K562 (cell line): Measurements from ENCODE around the gene TRNT1. TPM values are rescaled to one million over a fixed set of nuclear protein-coding genes. Genes with fewer than 3 reads are reported as not detected.

Source experiments
- ATAC-seq: fragments of 200-7000 bp; cut with Tn5 transposase; 3 replicates; pipeline ENCODE4 v1.9.1; 2020; ENCODE audit warnings: moderate library complexity
- BruUV-seq: library from RNA; stranded (reverse); fragments of 400-500 nt; replicated peaks from 2 replicates; lab custom pipeline; 2021; lab: Mats Ljungman, UMichigan
- CTCF ChIA-PET: fragments of 300-600 bp; formaldehyde crosslinking; extraction: SDS; loops from one replicate; lab custom pipeline; 2021; ENCODE audit warnings: low intra/inter-chr PET ratio; lab: Yijun Ruan, JAX
- POLR2A ChIA-PET: fragments of 300-600, 350-650 bp; sonication (Branson Sonifier 250); formaldehyde crosslinking; extraction: SDS; loops from one replicate; lab custom pipeline; 2021; ENCODE audit warnings: antibody characterized with exemption, inconsistent platforms; lab: Yijun Ruan, JAX
- DNase-seq, 4 experiments: peaks; one replicate each; pipeline versions ENCODE4 v3.0.0 to v3.0.0-alpha.2; 2011 to 2018; ENCODE audit warnings: low spot score in 3 of 4, mixed read lengths in 3 of 4; ENCODE audit errors: extremely low read depth in 1 of 4
- FAIRE-seq: peaks from 2 replicates; lab custom pipeline; 2011; peaks lifted over from hg19 to GRCh38; lab: Jason Lieb, UNC
- H2AFZ ChIP-seq: 2 replicates; pipeline ENCODE4 v1.6.0; 2011; ENCODE audit warnings: low read depth, low read length, control low read depth, inconsistent platforms
- H3K27ac ChIP-seq: fragments of 200-600 bp; 3 replicates; pipeline ENCODE4 v1.8.0; 2011; ENCODE audit warnings: low read depth, mild to moderate bottlenecking, control low read depth, inconsistent platforms, low read length, moderate library complexity, mixed read lengths; ENCODE audit errors: extremely low read depth
- H3K27me3 ChIP-seq, 2 experiments: fragments of 300-600 bp in 1 of 2; 2 replicates in 1 of 2; 3 replicates in 1 of 2; pipeline versions ENCODE4 v1.6.0 to v1.8.0; 2011; ENCODE audit warnings: inconsistent platforms in 2 of 2, low read length in 2 of 2, mild to moderate bottlenecking in 1 of 2, mixed read lengths in 1 of 2, moderate library complexity in 1 of 2; ENCODE audit not compliant: control insufficient read depth in 2 of 2, insufficient read depth in 2 of 2
- H3K36me3 ChIP-seq: fragments of 300-600 bp; 3 replicates; pipeline ENCODE4 v1.8.0; 2011; ENCODE audit warnings: mild to moderate bottlenecking, low read length, inconsistent platforms; ENCODE audit not compliant: control insufficient read depth, insufficient read depth
- H3K4me1 ChIP-seq, 2 experiments: fragments of 200-600 bp in 1 of 2; replicated peaks in 1 of 2; 2 replicates in 1 of 2; 3 replicates in 1 of 2; pipeline versions ENCODE4 v1.5.1 to v1.8.0; 2011; ENCODE audit warnings: inconsistent platforms in 2 of 2, low read length in 2 of 2, mild to moderate bottlenecking in 1 of 2, mixed read lengths in 1 of 2, moderate library complexity in 1 of 2; ENCODE audit not compliant: control insufficient read depth in 2 of 2, insufficient read depth in 2 of 2
- H3K4me2 ChIP-seq: 2 replicates; pipeline ENCODE4 v1.6.1; 2011; ENCODE audit warnings: low read length, control low read depth, inconsistent platforms, mixed read lengths; ENCODE audit not compliant: insufficient read depth
- H3K4me3 ChIP-seq: fragments of 200-600 bp; sonication (generic), shearing (Covaris generic); 2 replicates; pipeline ENCODE4 v1.5.1; 2016; ENCODE audit warnings: control low read depth, inconsistent platforms
- H3K79me2 ChIP-seq: fragments of 200-600 bp; 3 replicates; pipeline ENCODE4 v1.8.0; 2011; ENCODE audit warnings: low read length, inconsistent platforms; ENCODE audit not compliant: control insufficient read depth, insufficient read depth
- H3K9ac ChIP-seq, 2 experiments: 2 replicates each; pipeline versions ENCODE4 v1.6.0 to v1.6.1; 2011; ENCODE audit warnings: low read depth in 2 of 2, low read length in 2 of 2, control low read depth in 1 of 2, inconsistent platforms in 1 of 2, mild to moderate bottlenecking in 1 of 2, mixed read lengths in 1 of 2; ENCODE audit not compliant: insufficient read depth in 1 of 2
- H3K9me1 ChIP-seq: one replicate; pipeline ENCODE4 v1.6.0; 2011; ENCODE audit warnings: inconsistent platforms, mild to moderate bottlenecking, low read length, moderate library complexity; ENCODE audit not compliant: control insufficient read depth, insufficient read depth
- H3K9me3 ChIP-seq: replicated peaks from 2 replicates; pipeline ENCODE4 v1.5.1; 2011; ENCODE audit warnings: low read depth, low read length, inconsistent platforms; ENCODE audit not compliant: control insufficient read depth, insufficient read depth
- H4K20me1 ChIP-seq: replicated peaks from 2 replicates; pipeline ENCODE4 v1.6.1; 2011; ENCODE audit warnings: low read length, inconsistent platforms, mixed read lengths; ENCODE audit not compliant: control insufficient read depth, insufficient read depth
- BCL6 ChIP-seq: fragments of 250-450 bp; sonication (Bioruptor Pico); IDR thresholded peaks from 2 replicates; pipeline ENCODE4 v1.4.0; 2020
- POLR2A ChIP-seq: fragments of 450-650 bp; conservative IDR thresholded peaks from 2 replicates; pipeline ENCODE4 v1.6.1; 2016
- POLR2AphosphoS2 ChIP-seq: IDR thresholded peaks from 2 replicates; pipeline ENCODE4 v1.6.1; 2012; ENCODE audit warnings: low read length, improper control_type of control experiment
- POLR2AphosphoS5 ChIP-seq: IDR thresholded peaks from 2 replicates; pipeline ENCODE4 v1.6.1; 2011; ENCODE audit warnings: mild to moderate bottlenecking, low read depth, low read length, moderate library complexity; ENCODE audit not compliant: control insufficient read depth, insufficient read depth
- WHSC1 ChIP-seq: IDR thresholded peaks from one replicate; pipeline ENCODE4 v1.6.1; 2012; ENCODE audit warnings: low read length, control low read depth, inconsistent platforms
- ZBTB26 ChIP-seq: fragments of 450-650 bp; formaldehyde crosslinking; IDR thresholded peaks from 2 replicates; pipeline ENCODE4 v1.4.0; 2022; ENCODE audit warnings: missing genetic modification characterization
- WGBS: fragments of 100-300 bp; shearing (Covaris generic); methylation state at CpG from one replicate; pipeline ENCODE4 v1.1.6; 2016; ENCODE audit warnings: low coverage, mixed read lengths; ENCODE audit not compliant: insufficient coverage; ENCODE audit errors: missing lambda C conversion rate; 5-methylcytosine and 5-hydroxymethylcytosine counted together
- in situ Hi-C: fragments of 300-500 bp; cut with MboI; formaldehyde crosslinking; loops from 4 replicates; pipeline ENCODE4 v1.15.0; 2018; ENCODE audit warnings: inconsistent platforms, mixed read lengths
- intact Hi-C: fragments of 100-400 bp; cut with micrococcal nuclease; formaldehyde crosslinking; loops from 2 replicates; pipeline ENCODE4 v1.14.2; 2022
- polyA plus RNA-seq, 8 experiments: library from polyadenylated mRNA; depleted of rRNA in 4 of 8; stranded (reverse) in 5 of 8; unstranded in 3 of 8; fragments of >200 nt; fragmentation: Nextera tagmentation in 2 of 8; fragmentation: Illumina TruSeq in 1 of 8; extraction: Ambion mirVana in 2 of 8; extraction: Trizol in 1 of 8; gene quantifications; 2 replicates each; pipeline versions ENCODE4 v1.2.1 to v1.2.3, GENCODE V29; 2011 to 2014; ENCODE audit warnings: inconsistent platforms in 1 of 8, missing spikeins in 1 of 8
- total RNA-seq, 7 experiments: library from RNA; depleted of rRNA in 6 of 7; stranded (reverse); fragments of >200 nt in 6 of 7; fragmentation: Illumina TruSeq in 2 of 7; extraction: Trizol in 2 of 7; gene quantifications; 2 replicates each; pipeline versions ENCODE4 v1.2.1 to v1.2.3, GENCODE V29; 2011 to 2021; ENCODE audit warnings: low replicate concordance in 1 of 7

TRNT1 gene
- total and polyA plus RNA-seq, 9 of the 15 experiments (the other 6 are each of a cell fraction or from before 2014, with no cell fraction given) = 38.1 to 58.2 (median 47.4) TPM

- Histone ChIP-seq H3K9me3 (no peaks in the 10 kb centered on the region), H3K27ac (no peak overlapping the region), H3K9ac (no peak overlapping the region), H3K27me3 (no peaks in the 10 kb centered on the region), H3K4me3 (no peak overlapping the region), H3K4me1 (no peaks in the 10 kb centered on the region), H4K20me1 (no peaks in the 10 kb centered on the region), H3K4me2 (no peak overlapping the region), H3K79me2 (no peaks in the 10 kb centered on the region), H3K36me3 (peaks cover 97% of the 10 kb centered on the region), H2AFZ (no peak overlapping the region), H3K9me1 (no peaks in the 10 kb centered on the region)
- DNase-seq = no peak
- WGBS = 95% methylated on average over 8 of the region's 8 CpGs
- in situ Hi-C loops = no loop called here
- POLR2A ChIA-PET = no interaction called here
- no peak for ATAC-seq
- FAIRE-seq = no peak
- intact Hi-C loops = no loop called here
- CTCF ChIA-PET = no interaction called here
- no TSS peak for BruUV-seq
- TF ChIP-seq BCL6 (CRISPR knock-in tag) = no peak
- 0 out of 2 replicates have a peak, but pooled peaks have one; percentile 33 for TF ChIP-seq POLR2AphosphoS2
- no peak for TF ChIP-seq POLR2AphosphoS5
- TF ChIP-seq ZBTB26 (CRISPR knock-in tag) = no peak
- TF ChIP-seq, all 486 proteins: peak for 1
Measured at GRCh38 chr3:3145831-3146230, 19.1 kb downstream of the TRNT1 start.

GRCh38 chr3:3149560-3149959, 22.8 kb downstream of the TRNT1 start:
- H3K36me3 ChIP-seq = peaks cover 95% of the 10 kb centered on the region
- POLR2A ChIA-PET = no interaction called here
- FAIRE-seq = no peak

More at GRCh38 chr3:3149560-3149959, 22.8 kb downstream of the TRNT1 start:
- no peaks in the 10 kb centered on the region for H3K9me1 ChIP-seq
- no TSS peak for BruUV-seq
- TF ChIP-seq WHSC1 (no peak), POLR2A (peak; percentile 33; the same call in 1 of the 2 replicates)
- H3K4me1 ChIP-seq = no peaks in the 10 kb centered on the region
- CTCF ChIA-PET = no interaction called here
- no peaks in the 10 kb centered on the region for H3K27me3 ChIP-seq
- DNase-seq = no peak
- intact Hi-C loops = no loop called here
- in situ Hi-C loops = no loop called here
- no peak overlapping the region for H3K27ac ChIP-seq
- no peak overlapping the region for H2AFZ ChIP-seq
- H3K9me3 ChIP-seq = no peaks in the 10 kb centered on the region
- no peak overlapping the region for H3K4me2 ChIP-seq
- no peak for ATAC-seq
- no peak overlapping the region for H3K4me3 ChIP-seq
- no peak overlapping the region for H3K9ac ChIP-seq
- H4K20me1 ChIP-seq = no peaks in the 10 kb centered on the region
- WGBS = 88% methylated on average over 1 of the region's 1 CpG
- H3K79me2 ChIP-seq = no peaks in the 10 kb centered on the region
